A549 (cell line): ENCODE data around the gene NEDD4L. TPM values are rescaled to one million over a fixed set of nuclear protein-coding genes. Genes with fewer than 3 reads are reported as not detected.

Source experiments
- ATAC-seq, 2 experiments: fragments of 200-7000 bp in 1 of 2; fragments of >200 bp in 1 of 2; cut with Nextera tagmentation in 1 of 2; cut with Tn5 transposase in 1 of 2; 3 replicates each; pipeline versions ENCODE4 v1.8.0 to v1.9.1; 2018 to 2020; ENCODE audit warnings: mild to moderate bottlenecking in 1 of 2, moderate library complexity in 1 of 2
- CTCF ChIA-PET: fragments of 300-600 bp; sonication (Branson Sonifier 250); formaldehyde crosslinking; extraction: SDS; loops from one replicate; lab custom pipeline; 2021; ENCODE audit warnings: antibody characterized with exemption, inconsistent platforms; lab: Yijun Ruan, JAX
- POLR2A ChIA-PET: fragments of 350-600 bp; formaldehyde crosslinking; extraction: SDS; loops from one replicate; lab custom pipeline; 2021; ENCODE audit warnings: antibody characterized with exemption, inconsistent platforms; lab: Yijun Ruan, JAX
- DNase-seq, 2 experiments: peaks; one replicate each; pipeline versions ENCODE4 v3.0.0 to v3.0.0-alpha.2; 2011 to 2016; ENCODE audit warnings: low read depth in 1 of 2, low spot score in 1 of 2
- FAIRE-seq: peaks from 2 replicates; lab custom pipeline; 2011; peaks lifted over from hg19 to GRCh38; lab: Jason Lieb, UNC
- H3K27ac ChIP-seq, 2 experiments: fragments of >200 bp; sonication (Bioruptor Twin); formaldehyde crosslinking; 3 replicates each; pipeline ENCODE4 v1.5.1; 2016 to 2017
- H3K4me1 ChIP-seq: fragments of >200 bp; sonication (Bioruptor Twin); formaldehyde crosslinking; 3 replicates; pipeline ENCODE4 v1.6.1; 2016
- H3K4me2 ChIP-seq: fragments of >200 bp; sonication (Bioruptor Twin); formaldehyde crosslinking; 3 replicates; pipeline ENCODE4 v1.6.1; 2016
- H3K4me3 ChIP-seq: fragments of >200 bp; sonication (Bioruptor Twin); formaldehyde crosslinking; 3 replicates; pipeline ENCODE4 v1.5.1; 2016
- H3K9me3 ChIP-seq: fragments of >200 bp; sonication (Bioruptor Twin); formaldehyde crosslinking; 3 replicates; pipeline ENCODE4 v1.6.1; 2016
- CBX2 ChIP-seq: fragments of 200-600 bp; sonication (generic); IDR thresholded peaks from 2 replicates; pipeline ENCODE4 v1.6.1; 2016; ENCODE audit warnings: low read depth, mild to moderate bottlenecking, borderline replicate concordance
- CEBPB ChIP-seq, 2 experiments: fragments of >200 bp in 1 of 2; sonication (Bioruptor Twin) in 1 of 2; formaldehyde crosslinking in 1 of 2; IDR thresholded peaks; 2 replicates each; pipeline ENCODE4 v1.6.1; 2012 to 2016
- ESRRA ChIP-seq: fragments of 150-350 bp; IDR thresholded peaks from 2 replicates; pipeline ENCODE4 v1.6.1; 2014; ENCODE audit warnings: mild to moderate bottlenecking, low read length, borderline replicate concordance
- HDAC2 ChIP-seq: fragments of 200-600 bp; sonication (generic); IDR thresholded peaks from 2 replicates; pipeline ENCODE4 v1.6.1; 2016
- HEYL ChIP-seq: fragments of 250-450 bp; sonication (Bioruptor Pico); IDR thresholded peaks from 2 replicates; pipeline ENCODE4 v1.8.0; 2021; ENCODE audit warnings: mild to moderate bottlenecking, moderate library complexity
- HOXA7 ChIP-seq: fragments of 250-450 bp; sonication (Bioruptor Pico); IDR thresholded peaks from 2 replicates; pipeline ENCODE4 v1.5.0; 2020; ENCODE audit warnings: mild to moderate bottlenecking, moderate library complexity
- HOXB5 ChIP-seq: fragments of 250-450 bp; sonication (Bioruptor Pico); IDR thresholded peaks from 2 replicates; pipeline ENCODE4 v1.5.0; 2020; ENCODE audit warnings: mild to moderate bottlenecking, moderate library complexity
- JUN ChIP-seq, 2 experiments: fragments of >200 bp; sonication (Bioruptor Twin); formaldehyde crosslinking; IDR thresholded peaks; 2 replicates in 1 of 2; 3 replicates in 1 of 2; pipeline ENCODE4 v1.6.1; 2016 to 2017
- MAFK ChIP-seq: fragments of 450-650 bp; IDR thresholded peaks from 2 replicates; pipeline ENCODE4 v1.6.1; 2014; ENCODE audit not compliant: partially characterized antibody
- MAZ ChIP-seq: fragments of 150-350 bp; IDR thresholded peaks from 2 replicates; pipeline ENCODE4 v1.6.1; 2014; ENCODE audit warnings: antibody characterized with exemption, low read depth, low read length, borderline replicate concordance
- NFE2L2 ChIP-seq: fragments of 150-350 bp; conservative IDR thresholded peaks from 2 replicates; pipeline ENCODE4 v1.6.1; 2014; ENCODE audit warnings: low read length
- POLR2A ChIP-seq: IDR thresholded peaks from 2 replicates; pipeline ENCODE4 v1.6.1; 2012; ENCODE audit warnings: mild to moderate bottlenecking, low read length
- POLR2AphosphoS2 ChIP-seq: conservative IDR thresholded peaks from 2 replicates; pipeline ENCODE4 v1.6.1; 2012; ENCODE audit warnings: low read length, improper control_type of control experiment, inconsistent platforms
- WGBS: methylation state at CpG from one replicate; pipeline ENCODE4 v1.1.6; 2017; ENCODE audit errors: missing lambda C conversion rate; 5-methylcytosine and 5-hydroxymethylcytosine counted together
- polyA plus RNA-seq, 4 experiments: library from polyadenylated mRNA; depleted of rRNA in 3 of 4; stranded (reverse); fragments of >200 nt; fragmentation: RNase III in 1 of 4; extraction: RNeasy Plus Mini Kit Qiagen cat#74134 plus additional on column Dnase treatment in 1 of 4; gene quantifications; 2 replicates in 3 of 4; 3 replicates in 1 of 4; pipeline ENCODE4 v1.2.3, GENCODE V29; 2011 to 2017
- TF ChIP-seq, protein P1 (sequence below): IDR thresholded peaks from 2 replicates; pipeline ENCODE4 v1.6.1; 2012
- TF ChIP-seq, protein P2 (sequence below): fragments of 250-450 bp; sonication (Bioruptor Pico); IDR thresholded peaks from 2 replicates; pipeline ENCODE4 v1.5.0; 2020; ENCODE audit warnings: low read depth, mild to moderate bottlenecking, moderate library complexity
- TF ChIP-seq, protein P3 (sequence below): fragments of >200 bp; sonication (Bioruptor Twin); formaldehyde crosslinking; IDR thresholded peaks from 3 replicates; pipeline ENCODE4 v1.5.1; 2016
- TF ChIP-seq, protein P4 (sequence below): fragments of >200 bp; sonication (Bioruptor Twin); formaldehyde crosslinking; IDR thresholded peaks from 3 replicates; pipeline ENCODE4 v1.6.1; 2016
- TF ChIP-seq, protein P5 (sequence below): IDR thresholded peaks from 2 replicates; pipeline ENCODE4 v1.6.1; 2012

Gene NEDD4L
- polyA plus RNA-seq, 2 of the 4 experiments (the other 2 are of a cell fraction): 18.0 to 36.5 TPM

DNA sequence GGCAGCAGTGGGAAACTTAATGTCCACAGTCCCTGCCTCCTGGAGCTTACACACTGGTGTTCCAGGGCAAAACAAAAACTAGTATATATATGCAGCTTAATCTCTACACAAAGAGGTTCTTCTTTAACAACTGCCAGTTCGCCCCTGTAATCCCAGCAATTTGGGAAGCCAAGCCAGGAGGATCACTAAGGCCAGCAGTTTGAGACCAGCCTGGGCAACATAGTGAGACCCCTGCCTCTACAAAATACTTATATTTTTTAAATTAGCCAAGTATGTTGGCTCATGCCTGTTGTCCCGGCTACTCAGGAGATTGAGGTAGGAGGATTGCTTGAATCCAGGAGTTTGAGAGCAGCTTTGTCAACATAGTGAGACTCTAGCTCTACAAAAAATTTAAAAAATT, 17.2 kb upstream of the NEDD4L start:
- FAIRE-seq: no peak
- Histone ChIP-seq H3K27ac (no peak overlapping the region), H3K4me3 (no peak overlapping the region)
- TF ChIP-seq, protein P1, sequence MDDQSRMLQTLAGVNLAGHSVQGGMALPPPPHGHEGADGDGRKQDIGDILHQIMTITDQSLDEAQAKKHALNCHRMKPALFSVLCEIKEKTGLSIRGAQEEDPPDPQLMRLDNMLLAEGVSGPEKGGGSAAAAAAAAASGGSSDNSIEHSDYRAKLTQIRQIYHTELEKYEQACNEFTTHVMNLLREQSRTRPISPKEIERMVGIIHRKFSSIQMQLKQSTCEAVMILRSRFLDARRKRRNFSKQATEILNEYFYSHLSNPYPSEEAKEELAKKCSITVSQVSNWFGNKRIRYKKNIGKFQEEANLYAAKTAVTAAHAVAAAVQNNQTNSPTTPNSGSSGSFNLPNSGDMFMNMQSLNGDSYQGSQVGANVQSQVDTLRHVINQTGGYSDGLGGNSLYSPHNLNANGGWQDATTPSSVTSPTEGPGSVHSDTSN: no peak
- TF ChIP-seq HOXB5: no peak
- no peak for TF ChIP-seq HOXA7 (CRISPR knock-in tag)
- no peak for TF ChIP-seq POLR2A
- TF ChIP-seq, protein P2, sequence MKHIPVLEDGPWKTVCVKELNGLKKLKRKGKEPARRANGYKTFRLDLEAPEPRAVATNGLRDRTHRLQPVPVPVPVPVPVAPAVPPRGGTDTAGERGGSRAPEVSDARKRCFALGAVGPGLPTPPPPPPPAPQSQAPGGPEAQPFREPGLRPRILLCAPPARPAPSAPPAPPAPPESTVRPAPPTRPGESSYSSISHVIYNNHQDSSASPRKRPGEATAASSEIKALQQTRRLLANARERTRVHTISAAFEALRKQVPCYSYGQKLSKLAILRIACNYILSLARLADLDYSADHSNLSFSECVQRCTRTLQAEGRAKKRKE (CRISPR knock-in tag): no peak
- no peak for TF ChIP-seq HDAC2
- no peak for TF ChIP-seq CEBPB (IDR thresholded peaks at IDR 0.05)
- TF ChIP-seq, protein P3, sequence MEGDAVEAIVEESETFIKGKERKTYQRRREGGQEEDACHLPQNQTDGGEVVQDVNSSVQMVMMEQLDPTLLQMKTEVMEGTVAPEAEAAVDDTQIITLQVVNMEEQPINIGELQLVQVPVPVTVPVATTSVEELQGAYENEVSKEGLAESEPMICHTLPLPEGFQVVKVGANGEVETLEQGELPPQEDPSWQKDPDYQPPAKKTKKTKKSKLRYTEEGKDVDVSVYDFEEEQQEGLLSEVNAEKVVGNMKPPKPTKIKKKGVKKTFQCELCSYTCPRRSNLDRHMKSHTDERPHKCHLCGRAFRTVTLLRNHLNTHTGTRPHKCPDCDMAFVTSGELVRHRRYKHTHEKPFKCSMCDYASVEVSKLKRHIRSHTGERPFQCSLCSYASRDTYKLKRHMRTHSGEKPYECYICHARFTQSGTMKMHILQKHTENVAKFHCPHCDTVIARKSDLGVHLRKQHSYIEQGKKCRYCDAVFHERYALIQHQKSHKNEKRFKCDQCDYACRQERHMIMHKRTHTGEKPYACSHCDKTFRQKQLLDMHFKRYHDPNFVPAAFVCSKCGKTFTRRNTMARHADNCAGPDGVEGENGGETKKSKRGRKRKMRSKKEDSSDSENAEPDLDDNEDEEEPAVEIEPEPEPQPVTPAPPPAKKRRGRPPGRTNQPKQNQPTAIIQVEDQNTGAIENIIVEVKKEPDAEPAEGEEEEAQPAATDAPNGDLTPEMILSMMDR: no peak
- no peak for TF ChIP-seq JUN (IDR thresholded peaks at IDR 0.05)
- TF ChIP-seq, all 56 proteins: peak for 0
- DNase-seq: no peak
- ChIA-PET POLR2A (no interaction called here), CTCF (interaction anchor here (0.7 to 1.1 kb wide), 2 partner anchors 16 to 120 kb away, joined by 3 read pairs; no protein-coding TSS in a partner anchor)
- H3K4me1 ChIP-seq: no peaks in the 10 kb centered on the region
- no peak for ATAC-seq
- WGBS: 45% methylated on average over 2 of the region's 2 CpGs
- H3K4me2 ChIP-seq: no peak overlapping the region
- H3K9me3 ChIP-seq: no peaks in the 10 kb centered on the region

DNA sequence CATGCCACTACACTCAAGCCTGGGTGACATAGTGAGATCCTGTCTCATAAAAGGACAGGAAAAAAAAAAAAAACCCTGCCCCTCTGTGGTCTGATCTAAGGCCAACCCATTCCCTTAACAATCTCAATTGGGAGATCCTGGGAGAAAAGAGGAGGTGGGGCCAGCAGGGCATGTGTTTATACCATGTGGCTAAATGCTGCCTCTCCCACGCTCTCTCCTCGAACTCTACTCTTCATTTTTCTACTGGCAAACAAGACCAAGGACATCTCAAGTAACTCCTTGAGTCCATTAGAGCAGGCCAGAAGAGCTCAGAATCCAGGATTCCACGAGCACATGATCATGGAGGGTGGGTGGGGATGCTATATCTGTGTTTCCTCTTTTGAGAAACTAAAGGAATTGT, 16.7 kb upstream of the NEDD4L start:
- Histone ChIP-seq H3K4me2 (no peak overlapping the region), H3K4me3 (no peak overlapping the region), H3K27ac (no peak overlapping the region), H3K4me1 (no peaks in the 10 kb centered on the region)
- no peak for ATAC-seq
- DNase-seq: no peak
- 66% methylated on average over 3 of the region's 3 CpGs for WGBS
- CTCF ChIA-PET: interaction anchor here (0.7 to 1.1 kb wide), 2 partner anchors 16 to 120 kb away, joined by 3 read pairs; no protein-coding TSS in a partner anchor
- FAIRE-seq: no peak
- TF ChIP-seq MAZ (no peak), NFE2L2 (no peak), CBX2 (no peak), JUN (IDR thresholded peaks at IDR 0.05) (no peak), HEYL (CRISPR knock-in tag) (no peak), ESRRA (no peak), POLR2AphosphoS2 (no peak), MAFK (no peak), HDAC2 (no peak)
- TF ChIP-seq, protein P3: no peak
- TF ChIP-seq, protein P4, sequence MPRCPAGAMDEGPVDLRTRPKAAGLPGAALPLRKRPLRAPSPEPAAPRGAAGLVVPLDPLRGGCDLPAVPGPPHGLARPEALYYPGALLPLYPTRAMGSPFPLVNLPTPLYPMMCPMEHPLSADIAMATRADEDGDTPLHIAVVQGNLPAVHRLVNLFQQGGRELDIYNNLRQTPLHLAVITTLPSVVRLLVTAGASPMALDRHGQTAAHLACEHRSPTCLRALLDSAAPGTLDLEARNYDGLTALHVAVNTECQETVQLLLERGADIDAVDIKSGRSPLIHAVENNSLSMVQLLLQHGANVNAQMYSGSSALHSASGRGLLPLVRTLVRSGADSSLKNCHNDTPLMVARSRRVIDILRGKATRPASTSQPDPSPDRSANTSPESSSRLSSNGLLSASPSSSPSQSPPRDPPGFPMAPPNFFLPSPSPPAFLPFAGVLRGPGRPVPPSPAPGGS: no peak
- TF ChIP-seq, protein P5, sequence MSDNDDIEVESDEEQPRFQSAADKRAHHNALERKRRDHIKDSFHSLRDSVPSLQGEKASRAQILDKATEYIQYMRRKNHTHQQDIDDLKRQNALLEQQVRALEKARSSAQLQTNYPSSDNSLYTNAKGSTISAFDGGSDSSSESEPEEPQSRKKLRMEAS: no peak
- TF ChIP-seq, all 56 proteins: peak for 0
- H3K9me3 ChIP-seq: no peaks in the 10 kb centered on the region
- POLR2A ChIA-PET: no interaction called here
